HepG2 (cell line): ENCODE results near the gene KLB. TPM values are rescaled to one million over a fixed set of nuclear protein-coding genes. Genes with fewer than 3 reads are reported as not detected.

Experiments used
- ASH2L ChIP-seq: fragments of 300-600, 200-600 bp; sonication (generic); IDR thresholded peaks from 2 replicates; pipeline ENCODE4 v1.7.0; 2017; ENCODE audit warnings: low read depth, mild to moderate bottlenecking, moderate library complexity, mixed read lengths, low read length; ENCODE audit not compliant: insufficient read length
- CBX1 ChIP-seq: IDR thresholded peaks from one replicate; pipeline ENCODE4 v1.6.1; 2016; ENCODE audit warnings: antibody characterized with exemption, low read depth
- KDM5A ChIP-seq: fragments of 200-600 bp; sonication (generic); IDR thresholded peaks from 2 replicates; pipeline ENCODE4 v1.7.0; 2018; ENCODE audit warnings: antibody characterized with exemption, mild to moderate bottlenecking, low read length, borderline replicate concordance
- MED13 ChIP-seq: sonication (generic); formaldehyde crosslinking; IDR thresholded peaks from 2 replicates; pipeline ENCODE4 v1.5.0; 2020; ENCODE audit warnings: missing genetic modification reagents
- ONECUT2 ChIP-seq: sonication (generic); formaldehyde crosslinking; IDR thresholded peaks from 2 replicates; pipeline ENCODE4 v1.4.0; 2020; ENCODE audit warnings: missing genetic modification reagents
- RBM22 ChIP-seq: fragments of 200-400 bp; formaldehyde crosslinking; optimal IDR thresholded peaks from 2 replicates; pipeline ENCODE3; 2017; ENCODE audit warnings: mild to moderate bottlenecking, low read length, moderate library complexity
- TBX3 ChIP-seq: fragments of 450-650 bp; IDR thresholded peaks from 2 replicates; pipeline ENCODE4 v1.6.1; 2017; ENCODE audit warnings: antibody characterized with exemption, mild to moderate bottlenecking, inconsistent platforms, borderline replicate concordance
- TOPORS ChIP-seq: sonication (generic); formaldehyde crosslinking; IDR thresholded peaks from 2 replicates; pipeline ENCODE4 v1.8.0; 2023; ENCODE audit warnings: mild to moderate bottlenecking, missing genetic modification reagents
- TSC22D2 ChIP-seq: sonication (generic); formaldehyde crosslinking; IDR thresholded peaks from 2 replicates; pipeline ENCODE4 v1.5.1; 2020; ENCODE audit warnings: missing genetic modification reagents, mild to moderate bottlenecking, borderline replicate concordance
- ZFP36 ChIP-seq: fragments of 150-350 bp; IDR thresholded peaks from 2 replicates; pipeline ENCODE4 v1.6.1; 2018; ENCODE audit warnings: borderline replicate concordance, low read length, low read depth; ENCODE audit not compliant: partially characterized antibody
- ZNF207 ChIP-seq: fragments of 450-650 bp; IDR thresholded peaks from 2 replicates; pipeline ENCODE4 v1.6.1; 2016; ENCODE audit warnings: antibody characterized with exemption, borderline replicate concordance
- ZSCAN29 ChIP-seq: sonication (generic); formaldehyde crosslinking; conservative IDR thresholded peaks from 2 replicates; pipeline ENCODE4 v1.4.0; 2020; ENCODE audit warnings: mild to moderate bottlenecking, missing genetic modification reagents
- polyA plus RNA-seq, 8 experiments: library from polyadenylated mRNA; depleted of rRNA in 3 of 8; stranded (reverse) in 7 of 8; unstranded in 1 of 8; fragments of >200 nt; fragmentation: Illumina TruSeq in 4 of 8; extraction: Trizol in 4 of 8; gene quantifications; 2 replicates each; pipeline versions ENCODE4 v1.2.1 to v1.2.3, GENCODE V29; 2011 to 2016; ENCODE audit warnings: low read depth in 4 of 8, missing spikeins in 1 of 8, mixed read lengths in 1 of 8; ENCODE audit not compliant: insufficient read depth in 1 of 8
- total RNA-seq, 5 experiments: library from RNA; depleted of rRNA; stranded (reverse); fragments of >200 nt; fragmentation: Illumina TruSeq; extraction: Trizol; gene quantifications; 2 replicates each; pipeline ENCODE4 v1.2.3, GENCODE V29; 2016; ENCODE audit warnings: low read depth in 1 of 5
- TF ChIP-seq, protein P1 (sequence below): sonication (generic); formaldehyde crosslinking; IDR thresholded peaks from 2 replicates; pipeline ENCODE4 v1.8.1; 2023; ENCODE audit warnings: mild to moderate bottlenecking, missing genetic modification reagents
- TF ChIP-seq, protein P2 (sequence below): sonication (generic); formaldehyde crosslinking; IDR thresholded peaks from 2 replicates; pipeline ENCODE4 v1.4.0; 2020; ENCODE audit warnings: missing genetic modification reagents
- TF ChIP-seq, protein P3 (sequence below): sonication (generic); formaldehyde crosslinking; IDR thresholded peaks from 2 replicates; pipeline ENCODE4 v1.4.0; 2020; ENCODE audit warnings: missing genetic modification reagents
- TF ChIP-seq, protein P4 (sequence below): IDR thresholded peaks from 2 replicates; pipeline ENCODE4 v1.6.1; 2012; ENCODE audit warnings: low read depth, low read length, improper control_type of control experiment
- TF ChIP-seq, protein P5 (sequence below): sonication (generic); formaldehyde crosslinking; IDR thresholded peaks from 2 replicates; pipeline ENCODE4 v1.8.0; 2022; ENCODE audit warnings: missing genetic modification reagents, mild to moderate bottlenecking, inconsistent platforms, borderline replicate concordance
- TF ChIP-seq, protein P6 (sequence below): sonication (generic); formaldehyde crosslinking; IDR thresholded peaks from 2 replicates; pipeline ENCODE4 v1.8.0; 2022; ENCODE audit warnings: mild to moderate bottlenecking, missing genetic modification reagents, borderline replicate concordance

KLB gene
- total and polyA plus RNA-seq, 2 of the 13 experiments (the other 11 are each of a cell fraction or from before 2014, with no cell fraction given) = 25.3 to 82.0 TPM

DNA sequence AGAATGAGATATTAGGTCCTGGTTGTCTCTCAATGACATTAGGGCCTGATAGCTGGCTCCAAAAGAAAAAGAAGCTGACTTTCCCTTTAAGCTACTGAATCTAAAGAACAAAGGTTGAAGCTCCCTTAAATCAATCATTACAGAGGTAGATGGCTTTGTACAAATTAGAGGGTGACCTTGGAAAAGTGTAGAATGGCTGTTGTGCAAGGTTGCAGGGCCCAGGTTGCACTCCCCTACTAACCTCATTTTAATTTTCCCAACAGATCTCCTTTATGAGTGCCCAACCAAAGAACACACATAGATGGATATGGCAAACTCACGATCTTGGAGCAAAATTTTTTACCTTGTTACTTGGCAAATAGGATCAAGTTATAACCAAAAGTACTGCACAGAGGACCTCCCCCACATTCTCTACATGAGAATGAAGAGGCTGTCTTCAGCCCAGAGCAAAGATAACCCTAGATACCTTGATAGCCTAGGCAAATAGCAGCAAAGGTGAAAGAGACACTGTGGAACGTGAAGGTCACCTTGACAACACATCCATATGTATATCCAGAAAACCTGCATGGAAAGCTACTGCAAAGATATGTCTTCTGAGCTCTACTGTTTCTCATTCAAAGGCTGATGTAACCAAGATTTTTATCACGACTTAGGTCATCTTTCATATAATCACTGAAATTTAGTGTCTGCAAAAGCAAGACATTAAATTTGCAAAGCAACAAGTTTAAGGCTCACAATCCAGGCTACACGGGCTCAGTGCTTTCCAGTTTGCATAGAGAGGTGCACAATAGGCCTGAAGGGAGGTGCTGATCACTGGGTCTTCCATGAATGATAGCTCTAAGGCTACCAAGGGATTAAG, 23.0 kb downstream of the KLB start (continued):
- TF ChIP-seq, protein P1, sequence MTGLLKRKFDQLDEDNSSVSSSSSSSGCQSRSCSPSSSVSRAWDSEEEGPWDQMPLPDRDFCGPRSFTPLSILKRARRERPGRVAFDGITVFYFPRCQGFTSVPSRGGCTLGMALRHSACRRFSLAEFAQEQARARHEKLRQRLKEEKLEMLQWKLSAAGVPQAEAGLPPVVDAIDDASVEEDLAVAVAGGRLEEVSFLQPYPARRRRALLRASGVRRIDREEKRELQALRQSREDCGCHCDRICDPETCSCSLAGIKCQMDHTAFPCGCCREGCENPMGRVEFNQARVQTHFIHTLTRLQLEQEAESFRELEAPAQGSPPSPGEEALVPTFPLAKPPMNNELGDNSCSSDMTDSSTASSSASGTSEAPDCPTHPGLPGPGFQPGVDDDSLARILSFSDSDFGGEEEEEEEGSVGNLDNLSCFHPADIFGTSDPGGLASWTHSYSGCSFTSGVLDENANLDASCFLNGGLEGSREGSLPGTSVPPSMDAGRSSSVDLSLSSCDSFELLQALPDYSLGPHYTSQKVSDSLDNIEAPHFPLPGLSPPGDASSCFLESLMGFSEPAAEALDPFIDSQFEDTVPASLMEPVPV = peak; percentile 58; the same call in 1 of the 2 replicates
- TF ChIP-seq, protein P2, sequence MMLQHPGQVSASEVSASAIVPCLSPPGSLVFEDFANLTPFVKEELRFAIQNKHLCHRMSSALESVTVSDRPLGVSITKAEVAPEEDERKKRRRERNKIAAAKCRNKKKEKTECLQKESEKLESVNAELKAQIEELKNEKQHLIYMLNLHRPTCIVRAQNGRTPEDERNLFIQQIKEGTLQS (CRISPR knock-in tag) = no peak
- TF ChIP-seq TOPORS (CRISPR knock-in tag) (0 out of 2 replicates have a peak, but pooled peaks have one; percentile 50), ZNF207 (no peak), CBX1 (no peak), ASH2L (peak; percentile 73), RBM22 (peak; percentile 89), TBX3 (peak; percentile 25; the same call in 1 of the 2 replicates), KDM5A (no peak; the same call in 1 of the 2 replicates), ZSCAN29 (CRISPR knock-in tag) (no peak), ZFP36 (no peak), MED13 (CRISPR knock-in tag) (peak; percentile 82; the same call in 1 of the 2 replicates), TSC22D2 (no peak), ONECUT2 (peak; percentile 4; the same call in 1 of the 2 replicates)
- TF ChIP-seq, protein P3, sequence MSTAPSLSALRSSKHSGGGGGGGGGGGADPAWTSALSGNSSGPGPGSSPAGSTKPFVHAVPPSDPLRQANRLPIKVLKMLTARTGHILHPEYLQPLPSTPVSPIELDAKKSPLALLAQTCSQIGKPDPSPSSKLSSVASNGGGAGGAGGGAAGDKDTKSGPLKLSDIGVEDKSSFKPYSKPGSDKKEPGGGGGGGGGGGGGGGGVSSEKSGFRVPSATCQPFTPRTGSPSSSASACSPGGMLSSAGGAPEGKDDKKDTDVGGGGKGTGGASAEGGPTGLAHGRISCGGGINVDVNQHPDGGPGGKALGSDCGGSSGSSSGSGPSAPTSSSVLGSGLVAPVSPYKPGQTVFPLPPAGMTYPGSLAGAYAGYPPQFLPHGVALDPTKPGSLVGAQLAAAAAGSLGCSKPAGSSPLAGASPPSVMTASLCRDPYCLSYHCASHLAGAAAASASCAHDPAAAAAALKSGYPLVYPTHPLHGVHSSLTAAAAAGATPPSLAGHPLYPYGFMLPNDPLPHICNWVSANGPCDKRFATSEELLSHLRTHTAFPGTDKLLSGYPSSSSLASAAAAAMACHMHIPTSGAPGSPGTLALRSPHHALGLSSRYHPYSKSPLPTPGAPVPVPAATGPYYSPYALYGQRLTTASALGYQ (CRISPR knock-in tag) = peak; percentile 60; the same call in 1 of the 2 replicates
- TF ChIP-seq, protein P4, sequence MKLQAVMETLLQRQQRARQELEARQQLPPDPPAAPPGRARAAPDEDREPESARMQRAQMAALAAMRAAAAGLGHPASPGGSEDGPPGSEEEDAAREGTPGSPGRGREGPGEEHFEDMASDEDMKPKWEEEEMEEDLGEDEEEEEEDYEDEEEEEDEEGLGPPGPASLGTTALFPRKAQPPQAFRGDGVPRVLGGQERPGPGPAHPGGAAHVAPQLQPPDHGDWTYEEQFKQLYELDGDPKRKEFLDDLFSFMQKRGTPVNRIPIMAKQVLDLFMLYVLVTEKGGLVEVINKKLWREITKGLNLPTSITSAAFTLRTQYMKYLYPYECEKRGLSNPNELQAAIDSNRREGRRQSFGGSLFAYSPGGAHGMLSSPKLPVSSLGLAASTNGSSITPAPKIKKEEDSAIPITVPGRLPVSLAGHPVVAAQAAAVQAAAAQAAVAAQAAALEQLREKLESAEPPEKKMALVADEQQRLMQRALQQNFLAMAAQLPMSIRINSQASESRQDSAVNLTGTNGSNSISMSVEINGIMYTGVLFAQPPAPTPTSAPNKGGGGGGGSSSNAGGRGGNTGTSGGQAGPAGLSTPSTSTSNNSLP = 0 out of 2 replicates have a peak, but pooled peaks have one; percentile 40
- TF ChIP-seq, protein P5, sequence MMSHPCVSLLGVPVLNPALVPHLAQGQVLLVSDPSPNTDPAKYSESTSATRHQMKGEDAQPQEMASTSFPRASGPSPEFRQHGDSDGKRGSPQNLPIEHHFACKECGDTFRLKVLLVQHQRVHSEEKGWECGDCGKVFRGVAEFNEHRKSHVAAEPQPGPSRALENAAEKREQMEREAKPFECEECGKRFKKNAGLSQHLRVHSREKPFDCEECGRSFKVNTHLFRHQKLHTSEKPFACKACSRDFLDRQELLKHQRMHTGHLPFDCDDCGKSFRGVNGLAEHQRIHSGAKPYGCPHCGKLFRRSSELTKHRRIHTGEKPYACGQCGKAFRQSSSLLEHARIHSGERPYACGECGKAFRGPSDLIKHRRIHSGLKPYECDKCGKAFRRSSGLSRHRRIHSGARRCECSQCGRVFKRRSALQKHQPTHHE (CRISPR knock-in tag) = no peak
- TF ChIP-seq, protein P6, sequence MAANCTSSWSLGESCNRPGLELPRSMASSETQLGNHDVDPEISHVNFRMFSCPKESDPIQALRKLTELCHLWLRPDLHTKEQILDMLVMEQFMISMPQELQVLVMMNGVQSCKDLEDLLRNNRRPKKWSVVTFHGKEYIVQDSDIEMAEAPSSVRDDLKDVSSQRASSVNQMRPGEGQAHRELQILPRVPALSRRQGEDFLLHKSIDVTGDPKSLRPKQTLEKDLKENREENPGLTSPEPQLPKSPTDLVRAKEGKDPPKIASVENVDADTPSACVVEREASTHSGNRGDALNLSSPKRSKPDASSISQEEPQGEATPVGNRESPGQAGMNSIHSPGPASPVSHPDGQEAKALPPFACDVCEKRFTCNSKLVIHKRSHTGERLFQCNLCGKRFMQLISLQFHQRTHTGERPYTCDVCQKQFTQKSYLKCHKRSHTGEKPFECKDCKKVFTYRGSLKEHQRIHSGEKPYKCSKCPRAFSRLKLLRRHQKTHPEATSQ (CRISPR knock-in tag) = peak; percentile 78; the same call in 1 of the 2 replicates
